ENCODE measurements around the gene CD46. TPM values are rescaled to one million over a fixed set of nuclear protein-coding genes. Genes with fewer than 3 reads are reported as not detected.
A peak's percentile ranks its signal among the peaks of the same experiment; 100 is the strongest.

The CD46 gene
- total and polyA plus RNA-seq, 8 donors, result 208 to 342 (median 264) TPM

GRCh38 chr1:207801819-207802218 lies 50.0 kb downstream of the CD46 start:
- Histone ChIP-seq H3K4me1 (peaks cover 18 to 62% of the 10 kb centered on the region in 2 donors), H3K4me3 (no peak overlapping the region), H3K9me3 (no peaks in the 10 kb centered on the region), H3K27ac (peak overlapping the region in 1 of 2 donors; percentile 11), H3K27me3 (no peaks in the 10 kb centered on the region), H3K36me3 (peaks cover 0 to 70% of the 10 kb centered on the region in 2 donors)
- ATAC-seq, result no peak
- no peak for TF ChIP-seq CTCF (IDR thresholded peaks at IDR 0.05)
- no peak for DNase-seq
- intact Hi-C loops (cut with DNase I), result no loop called here

DNA sequence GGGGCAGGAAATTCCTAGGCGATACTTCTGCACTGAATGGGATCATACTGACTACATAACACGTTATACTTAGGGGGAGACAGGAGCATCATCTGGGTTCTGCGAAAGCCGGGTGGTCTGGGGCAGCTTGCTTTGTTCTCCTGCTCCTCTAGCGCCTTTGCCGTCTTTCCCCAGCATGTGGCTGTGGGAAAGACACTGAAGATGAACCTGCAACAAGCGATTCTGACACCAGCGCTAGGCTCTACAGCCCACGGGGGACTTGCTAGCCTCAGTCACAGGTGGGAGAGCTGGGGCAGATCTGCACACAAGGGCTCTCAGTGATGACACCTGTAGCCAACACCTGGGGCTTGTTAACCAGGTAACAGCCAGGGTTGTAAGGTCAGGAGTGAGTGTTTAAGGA lies 51.8 kb downstream of the CD46 start:
- H3K4me1 ChIP-seq, result peaks cover 34 to 66% of the 10 kb centered on the region in 2 donors
- no peaks in the 10 kb centered on the region for H3K27me3 ChIP-seq
- TF ChIP-seq CTCF (IDR thresholded peaks at IDR 0.05), result no peak
- no peaks in the 10 kb centered on the region for H3K9me3 ChIP-seq
- DNase-seq, result no peak
- H3K36me3 ChIP-seq, result peaks cover 0 to 86% of the 10 kb centered on the region in 2 donors
- peak overlapping the region in 1 of 2 donors; percentile 87 for H3K27ac ChIP-seq
- H3K4me3 ChIP-seq, result no peak overlapping the region
- intact Hi-C loops (cut with DNase I), result no loop called here
- ATAC-seq, result no peak

DNA sequence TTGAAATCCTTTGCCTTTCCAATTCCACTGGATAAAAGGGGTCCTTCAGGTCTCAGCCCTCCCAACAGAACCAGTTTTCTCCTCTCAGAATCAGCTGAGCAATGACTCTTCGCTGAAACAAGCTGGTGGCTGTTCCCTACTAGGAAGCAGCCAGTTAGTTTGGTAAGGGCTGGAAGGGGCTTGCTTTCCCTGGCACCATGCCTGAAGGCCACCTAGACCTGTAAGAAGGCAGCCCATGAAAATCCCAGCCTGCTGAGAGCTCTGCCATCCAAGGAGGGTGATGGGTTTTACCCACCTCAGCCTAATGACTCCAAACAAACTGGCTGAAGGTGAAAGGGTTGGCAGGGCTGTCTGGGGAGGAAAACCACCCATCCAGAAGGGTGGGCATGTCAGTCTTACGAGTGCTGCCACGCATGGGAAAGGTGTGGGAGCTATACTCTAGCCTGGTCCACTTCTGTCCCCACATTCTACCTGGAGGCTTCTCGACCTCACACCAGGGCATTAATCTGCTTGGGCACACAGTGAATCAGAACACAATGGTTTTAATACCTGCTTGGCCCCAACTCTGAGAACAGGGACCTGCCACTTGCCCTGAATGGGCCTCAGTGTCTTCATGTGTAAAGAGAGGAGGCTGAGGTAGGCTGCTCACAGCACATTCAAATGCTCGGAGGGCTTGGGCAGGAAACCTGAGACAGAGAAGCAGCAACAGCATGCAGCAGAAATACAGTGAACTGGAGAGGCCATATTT lies 53.0 kb downstream of the CD46 start:
- H3K9me3 ChIP-seq, result no peaks in the 10 kb centered on the region

DNA sequence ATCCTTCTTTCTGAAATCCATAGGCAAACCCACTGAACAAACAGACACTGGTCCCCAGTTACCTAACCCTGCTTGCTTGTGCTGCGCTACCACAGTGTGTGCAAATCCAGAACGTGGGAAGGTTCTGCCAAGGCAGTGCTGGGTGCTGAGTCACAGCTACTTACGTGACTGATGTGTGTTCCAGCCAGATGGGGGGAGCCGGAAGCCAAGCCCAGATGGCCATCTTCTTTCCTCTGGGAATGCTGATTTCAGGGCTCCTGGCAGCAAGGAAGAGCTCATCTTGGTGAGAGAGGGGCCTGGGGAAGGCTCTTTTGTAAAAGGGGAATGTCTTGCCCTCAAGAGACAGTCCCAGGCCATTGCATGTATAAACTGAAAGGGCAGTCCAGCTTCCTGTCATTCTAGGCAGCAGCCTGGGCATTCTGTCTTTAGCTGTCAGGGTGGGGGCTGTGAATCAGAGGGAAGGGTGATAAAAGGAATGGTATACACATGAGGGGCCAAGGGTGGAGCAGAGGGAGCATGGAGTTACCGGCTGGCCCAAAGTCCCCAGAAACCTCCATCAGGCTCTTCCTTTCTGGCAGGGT lies 54.1 kb downstream of the CD46 start:
- H3K4me1 ChIP-seq, result peaks cover 39 to 81% of the 10 kb centered on the region in 2 donors
- intact Hi-C loops (cut with DNase I), result no loop called here

More for the DNA sequence above, 53.0 kb downstream of the CD46 start:
- peaks cover 36 to 71% of the 10 kb centered on the region in 2 donors for H3K4me1 ChIP-seq
- ATAC-seq (no peak), DNase-seq (no peak)
- H3K36me3 ChIP-seq, result peaks cover 0 to 92% of the 10 kb centered on the region in 2 donors
- H3K27ac ChIP-seq, result peak overlapping the region; percentile 0 to 87
- intact Hi-C loops (cut with DNase I), result no loop called here
- H3K27me3 ChIP-seq, result no peaks in the 10 kb centered on the region
- H3K4me3 ChIP-seq, result no peak overlapping the region
- no peak for TF ChIP-seq CTCF (IDR thresholded peaks at IDR 0.05)

More for the DNA sequence above, 54.1 kb downstream of the CD46 start:
- H3K36me3 ChIP-seq, result peaks cover 0 to 91% of the 10 kb centered on the region in 2 donors
- no peak overlapping the region for H3K4me3 ChIP-seq
- H3K9me3 ChIP-seq, result no peaks in the 10 kb centered on the region
- no peak for TF ChIP-seq CTCF (IDR thresholded peaks at IDR 0.05)
- ATAC-seq (peak; percentile 67), DNase-seq (peak in 2 of 4 donors; percentile 75 to 82)
- no peaks in the 10 kb centered on the region for H3K27me3 ChIP-seq
- H3K27ac ChIP-seq, result peak overlapping the region; percentile 50 to 87
